DLD1 (cell line): ENCODE measurements around the gene HSPA12B.

ENCODE experiments used
- in situ Hi-C: cut with HindIII; loops from 2 replicates; pipeline ENCODE4 v1.10.0; 2017; ENCODE audit warnings: low sequenced_read_pairs

Gene HSPA12B

DNA sequence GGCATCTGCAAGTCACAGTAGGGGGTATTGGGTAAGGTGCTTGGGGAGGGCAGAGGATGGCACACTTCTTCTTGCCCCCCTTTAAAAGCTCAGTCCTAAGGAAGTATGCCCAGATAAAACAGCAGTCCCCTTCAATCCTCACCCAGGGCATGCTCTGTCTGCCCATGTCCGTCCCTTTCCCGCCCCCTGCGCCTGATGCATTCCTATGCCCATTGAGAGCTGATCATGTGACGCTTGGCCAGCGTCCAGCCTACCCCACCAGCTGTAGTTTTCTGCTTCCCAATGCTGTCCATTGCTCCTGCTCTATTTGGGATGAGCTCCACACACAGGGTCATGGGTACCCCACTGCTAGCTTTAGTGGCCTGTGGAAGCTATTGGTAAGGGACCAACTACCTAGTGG is 28.4 kb upstream of the HSPA12B start:
- in situ Hi-C loops, result no loop called here

GRCh38 chr20:3705491-3705969 is 27.0 kb upstream of the HSPA12B start:
- in situ Hi-C loops, result no loop called here

DNA sequence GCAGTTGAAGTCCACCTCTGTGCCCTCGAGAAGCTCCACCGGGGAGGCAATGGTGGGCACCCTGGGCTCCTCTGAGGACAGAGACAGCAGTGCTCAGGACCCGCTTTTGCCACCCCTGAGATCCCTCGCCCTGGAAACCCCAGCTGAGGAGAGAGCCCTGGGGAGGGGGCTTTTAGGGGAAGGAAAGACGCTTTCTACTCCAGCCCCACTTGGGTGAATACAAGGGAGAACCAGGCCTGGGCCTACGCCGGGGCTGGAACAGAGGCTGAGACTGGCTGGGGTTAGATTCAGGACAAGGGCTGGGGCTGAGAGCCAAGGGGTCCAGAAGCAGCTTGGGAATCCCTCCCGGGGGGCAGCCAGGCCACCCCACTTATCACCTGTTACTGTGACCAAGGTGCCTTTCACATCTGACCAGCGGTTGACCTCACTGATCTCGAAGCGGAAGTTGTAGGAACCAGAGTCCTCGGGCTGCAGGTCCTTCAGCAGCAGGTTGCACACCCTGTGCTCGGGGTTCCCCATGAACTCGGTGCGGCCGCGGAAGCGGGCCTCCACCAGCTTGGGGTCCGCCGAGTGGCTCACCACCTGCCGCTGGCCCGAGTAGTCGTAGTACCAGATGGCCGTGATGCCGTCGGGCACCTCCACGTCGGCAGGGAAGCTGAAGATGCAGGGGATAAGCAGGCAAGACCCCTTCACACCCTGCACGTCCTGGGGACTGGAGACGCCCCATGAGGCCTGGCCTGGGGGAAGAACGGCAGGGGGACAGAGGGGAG is 26.3 kb upstream of the HSPA12B start:
- in situ Hi-C loops, result no loop called here

DNA sequence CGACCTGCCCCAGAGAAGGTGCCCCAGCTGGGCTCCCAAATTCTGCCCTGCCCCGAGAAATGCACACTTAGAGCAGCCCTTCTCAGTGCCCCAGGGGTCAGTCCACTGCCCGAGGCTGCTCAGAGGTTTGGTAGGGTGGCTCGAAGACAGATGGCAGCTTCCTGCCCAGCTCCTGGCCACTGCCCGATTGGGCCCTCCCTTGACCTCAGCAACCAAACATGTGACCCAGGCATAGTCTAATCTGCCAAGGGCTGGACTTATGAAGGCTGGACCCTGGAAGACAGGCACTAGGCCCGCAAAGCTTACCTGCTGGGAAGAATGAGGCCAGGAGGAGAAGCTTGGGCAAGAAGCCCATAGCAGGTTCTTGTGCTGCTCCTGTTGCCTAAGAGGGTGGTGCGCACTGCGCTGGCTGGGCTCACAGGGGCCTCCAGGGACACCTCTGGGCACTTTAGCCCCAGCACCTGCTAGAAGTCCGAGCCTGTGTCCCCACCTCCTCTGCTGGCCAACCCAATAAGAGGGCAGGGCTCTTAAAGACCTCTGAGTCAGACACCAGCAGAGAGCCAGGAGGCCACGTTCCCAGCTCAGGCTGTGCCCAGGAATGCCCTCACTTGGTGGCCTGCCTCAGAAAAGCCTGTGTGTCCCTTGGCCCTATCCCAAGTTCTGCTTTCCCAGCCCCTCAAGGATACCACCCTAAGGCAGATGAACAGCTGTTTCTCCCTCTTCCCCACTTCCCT is 25.5 kb upstream of the HSPA12B start:
- in situ Hi-C loops, result no loop called here

DNA sequence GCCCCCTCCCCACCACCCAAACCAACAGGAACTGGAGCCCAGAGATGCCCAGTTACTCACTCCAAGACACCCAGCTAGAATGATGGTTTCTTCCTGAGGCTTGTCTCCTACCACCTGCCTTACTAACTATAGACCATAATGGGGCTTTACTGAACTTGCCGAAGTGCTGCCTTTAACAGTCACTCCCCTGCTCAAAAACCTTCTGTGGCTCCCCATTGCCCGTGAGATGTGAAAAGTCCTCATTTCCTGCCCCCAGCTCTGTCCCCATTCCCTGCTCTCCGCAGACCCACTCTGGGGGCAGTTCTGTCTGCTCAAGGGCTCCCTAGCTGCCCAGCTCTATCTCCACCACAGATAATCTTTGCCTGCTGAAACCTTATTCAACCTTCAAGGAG is 25.0 kb upstream of the HSPA12B start:
- in situ Hi-C loops, result no loop called here

DNA sequence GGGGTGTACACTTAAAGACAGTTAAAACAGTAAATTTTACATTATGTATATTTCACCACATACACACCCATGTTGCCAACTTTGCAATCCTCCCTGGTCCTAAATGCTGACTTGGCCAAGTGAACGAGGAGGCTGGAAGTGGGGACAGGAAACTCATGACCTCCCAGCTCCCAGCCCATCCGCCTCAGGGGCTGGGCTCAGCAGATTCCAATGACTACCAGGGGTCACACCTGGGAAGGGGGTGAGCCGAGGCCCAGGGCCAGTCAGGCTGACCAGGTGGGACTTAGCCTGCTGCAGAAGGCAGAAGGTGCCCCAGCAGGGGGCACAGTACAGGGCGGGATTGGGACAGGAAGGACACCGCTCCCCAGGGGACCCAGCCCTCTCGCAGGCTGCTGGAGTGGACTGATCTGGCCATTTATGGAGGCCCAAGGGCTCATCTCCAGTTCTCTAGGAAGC is 22.4 kb upstream of the HSPA12B start:
- in situ Hi-C loops, result no loop called here

DNA sequence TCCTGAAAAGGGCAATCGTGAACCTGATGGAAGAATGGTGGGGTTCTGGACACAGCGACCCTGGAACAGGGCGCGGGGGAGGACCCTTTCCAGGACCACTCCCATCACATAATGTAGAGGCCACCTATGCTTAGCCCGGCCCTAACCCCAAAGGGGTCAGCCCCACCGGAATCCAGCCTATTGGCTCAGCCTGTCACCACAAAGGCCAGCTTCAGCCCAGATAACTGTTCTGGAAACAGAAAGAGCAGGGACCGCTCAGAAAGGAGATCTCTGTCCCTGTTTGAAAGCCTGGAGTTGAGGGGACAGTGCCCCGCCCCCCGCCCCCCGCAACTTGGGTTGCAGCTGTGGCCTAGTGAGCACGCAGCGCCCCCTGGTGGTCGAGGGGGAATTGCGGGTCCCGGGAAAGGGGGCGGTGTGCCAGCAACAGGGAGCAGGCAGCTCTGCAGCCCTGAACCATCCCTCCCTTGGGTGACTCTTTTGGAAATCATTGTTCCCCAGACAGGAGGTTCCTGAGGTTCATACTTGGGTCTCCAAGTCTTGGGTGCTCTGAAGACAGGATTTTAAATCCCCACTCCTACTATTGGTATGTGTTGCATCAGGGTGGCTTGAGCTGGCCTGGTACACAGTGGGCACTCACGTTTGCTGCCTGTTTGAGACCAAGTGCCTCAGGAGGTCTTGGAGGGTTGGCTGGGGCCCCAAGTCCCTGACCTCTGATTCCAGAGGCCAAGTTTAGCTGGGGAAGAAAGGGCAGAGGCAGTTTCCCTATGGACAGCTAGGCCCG is 21.6 kb upstream of the HSPA12B start:
- in situ Hi-C loops, result no loop called here

DNA sequence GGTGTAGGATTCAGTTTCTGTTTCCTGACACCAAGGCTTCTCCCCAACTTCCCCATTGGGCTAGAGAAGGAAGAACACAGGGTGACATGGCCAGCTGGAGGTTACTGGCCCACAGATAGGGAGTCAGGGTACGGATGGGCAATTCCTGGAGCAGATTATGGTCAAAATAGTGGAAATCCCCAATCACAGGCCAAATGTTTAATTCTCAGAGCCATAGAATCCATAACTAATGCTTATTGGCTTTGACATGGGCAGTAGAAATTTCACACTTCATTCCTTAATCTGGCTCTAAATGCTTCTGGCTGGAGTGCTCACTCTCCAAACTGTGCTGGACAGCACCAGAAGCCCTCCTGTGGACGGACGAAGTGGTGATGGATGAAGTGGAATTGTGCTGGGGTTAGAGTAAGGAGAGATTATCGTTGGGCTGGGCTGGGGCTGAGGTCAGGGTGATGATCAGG is 21.0 kb upstream of the HSPA12B start:
- in situ Hi-C loops, result no loop called here

DNA sequence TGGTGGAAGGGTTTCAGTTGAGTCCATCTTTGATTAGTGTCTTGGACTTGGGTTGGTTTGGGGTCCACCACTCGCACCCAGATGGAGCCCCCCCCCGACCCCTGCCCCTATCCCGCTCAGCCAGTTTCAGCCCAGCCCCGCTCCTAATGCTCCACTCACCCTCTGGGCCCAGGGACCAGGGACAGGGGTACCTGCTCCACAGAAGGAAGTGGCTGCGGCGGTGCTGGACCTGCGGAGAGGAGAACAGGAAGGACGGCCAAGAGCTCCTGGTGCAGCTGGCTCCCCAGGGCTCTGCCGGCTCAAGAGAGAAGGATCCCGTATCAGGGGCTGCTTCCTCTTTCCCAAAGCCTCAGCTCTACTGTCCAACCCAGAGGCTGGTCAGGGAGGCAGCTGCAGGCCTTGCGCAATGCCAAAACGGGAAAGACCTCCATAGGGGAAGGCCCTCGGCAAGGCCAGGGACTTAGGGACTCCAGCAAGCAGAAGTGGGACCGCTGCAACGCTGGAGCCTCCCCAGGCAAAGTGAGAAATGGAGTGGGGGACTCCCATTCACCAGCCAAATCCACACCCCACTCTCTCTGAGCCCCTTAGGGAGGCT is 20.1 kb upstream of the HSPA12B start, which contains the start of gene SIGLEC1:
SIGLEC1 (minus strand) TSS at position 322 of the 595 bp plus-strand sequence. CDS start 5,472 bp downstream, outside the sequence.
- in situ Hi-C loops, result no loop called here

DNA sequence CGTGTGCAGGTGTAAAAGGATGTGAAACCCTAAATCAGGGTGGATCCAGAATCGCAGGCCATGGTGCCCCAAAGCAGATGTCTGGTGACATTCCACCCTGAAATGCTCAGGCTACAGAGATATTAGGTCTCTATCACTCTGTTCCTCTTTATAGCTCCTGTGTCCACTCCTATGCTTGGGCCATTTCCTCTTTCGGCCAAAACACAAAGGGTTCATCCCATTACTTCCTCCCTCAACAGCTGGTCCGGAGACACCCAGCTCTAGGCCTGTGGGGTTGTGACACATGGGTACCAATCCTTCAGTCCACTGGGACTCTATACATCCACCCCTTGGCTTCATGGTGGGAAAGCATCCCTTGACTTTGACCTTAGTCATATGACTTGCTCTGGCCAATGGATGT is 18.4 kb upstream of the HSPA12B start:
- in situ Hi-C loops, result no loop called here

DNA sequence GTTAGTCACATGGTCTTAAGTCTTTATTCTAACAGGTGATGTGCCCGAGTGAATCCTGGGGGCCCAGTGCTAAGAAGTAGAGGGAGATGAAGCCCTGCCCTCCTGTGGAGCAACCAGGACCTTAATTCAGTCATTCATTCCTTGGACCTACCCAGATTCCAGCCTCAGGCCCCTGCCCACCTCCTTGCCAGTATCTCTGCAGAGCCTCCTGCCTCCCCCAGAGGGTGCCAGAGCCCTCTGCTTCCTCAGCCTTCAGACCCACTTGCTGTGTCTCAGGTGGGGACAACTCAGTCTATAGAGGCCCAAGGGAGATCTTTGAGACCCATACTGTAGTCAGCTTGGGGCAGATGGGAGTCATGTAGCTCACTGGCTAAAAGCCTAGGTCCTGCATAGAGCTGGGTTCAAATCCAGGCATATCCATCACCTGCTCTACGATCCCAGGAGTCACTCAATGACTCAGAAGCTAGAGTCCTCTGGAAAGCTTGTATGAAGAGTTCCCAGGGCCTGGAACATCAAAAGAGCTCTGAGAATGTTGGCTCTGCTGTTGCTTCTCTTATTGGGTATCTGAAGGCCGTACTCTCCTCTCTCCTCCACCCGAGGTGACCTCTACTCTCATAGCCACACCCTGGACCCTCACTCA is 16.2 kb upstream of the HSPA12B start:
- in situ Hi-C loops, result no loop called here

- in situ Hi-C loops, result no loop called here
Observed at GRCh38 chr20:3719046-3719445, 13.4 kb upstream of the HSPA12B start.

DNA sequence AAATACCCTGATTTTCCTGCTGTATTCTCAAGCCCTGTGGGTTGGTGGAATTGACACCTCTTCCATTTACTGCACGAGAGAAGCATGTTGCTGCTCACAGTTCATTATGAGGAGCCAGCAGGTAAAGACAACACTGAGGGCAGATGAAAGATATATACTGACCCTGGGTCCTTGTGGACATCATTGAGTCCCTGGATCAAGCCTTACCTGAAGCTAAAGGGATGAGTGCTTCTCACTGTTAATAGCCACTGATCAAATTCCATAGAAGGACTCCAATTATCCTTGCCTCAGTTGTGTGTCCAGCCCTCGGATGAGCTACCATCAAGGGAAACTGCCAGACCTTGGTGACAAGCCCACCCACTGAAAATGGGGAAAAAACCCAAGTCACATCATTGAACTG is 12.4 kb upstream of the HSPA12B start:
- in situ Hi-C loops, result no loop called here

DNA sequence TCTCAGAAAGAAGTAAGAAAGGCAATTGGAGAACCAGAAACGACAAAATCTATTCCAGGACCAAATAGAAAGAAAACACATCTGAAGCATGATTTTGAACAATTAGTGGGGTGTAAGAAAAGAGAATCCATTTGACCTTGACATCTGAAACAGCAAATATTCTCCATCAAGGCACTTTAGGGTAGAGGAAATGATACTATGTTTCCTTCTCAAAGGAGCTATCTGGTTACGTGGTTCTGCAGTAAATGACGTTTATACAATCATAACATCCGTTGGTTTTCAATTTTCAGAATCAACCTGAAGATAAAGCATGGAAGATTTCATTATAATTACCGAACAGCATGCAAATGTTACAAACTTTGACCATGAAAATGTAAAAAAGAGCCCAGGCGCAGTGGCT is 11.9 kb upstream of the HSPA12B start:
- in situ Hi-C loops, result no loop called here

DNA sequence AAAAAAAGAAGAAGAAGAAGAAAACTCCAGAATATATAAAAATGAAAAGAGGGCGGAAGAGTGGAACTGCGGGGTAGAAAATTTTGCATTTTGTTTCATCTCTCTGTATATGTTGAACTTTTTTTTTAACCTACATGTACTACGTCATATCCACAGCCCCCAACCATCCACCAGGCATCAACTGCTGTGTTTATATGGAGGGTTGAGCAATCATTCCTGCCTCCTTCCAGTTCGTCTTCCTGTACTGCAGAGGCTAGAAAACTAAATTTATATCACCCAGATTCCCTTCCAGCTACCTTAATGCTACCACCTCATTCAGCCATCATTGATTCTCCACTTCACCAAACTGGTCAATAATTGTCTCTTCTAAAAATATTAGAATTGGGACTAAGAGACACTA is 10.6 kb upstream of the HSPA12B start:
- in situ Hi-C loops, result no loop called here

DNA sequence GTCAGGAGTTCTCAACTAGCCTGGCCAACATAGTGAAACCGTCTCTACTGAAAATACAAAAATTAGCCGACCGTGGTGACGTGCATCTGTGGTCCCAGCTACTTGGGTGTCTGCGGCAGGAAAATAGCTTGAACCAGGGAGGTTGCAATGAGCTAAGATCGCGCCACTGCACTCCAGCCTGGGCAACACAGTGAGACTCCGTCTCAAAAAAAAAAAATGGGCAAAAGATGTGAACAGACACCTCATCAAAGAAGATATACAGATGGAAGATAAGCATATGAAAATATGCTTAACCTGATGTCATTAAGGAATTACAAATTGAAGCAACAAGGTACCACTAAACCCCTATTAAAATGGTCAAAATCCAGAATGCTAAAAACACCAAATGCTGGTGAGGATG is 9.2 kb upstream of the HSPA12B start:
- in situ Hi-C loops, result no loop called here

DNA sequence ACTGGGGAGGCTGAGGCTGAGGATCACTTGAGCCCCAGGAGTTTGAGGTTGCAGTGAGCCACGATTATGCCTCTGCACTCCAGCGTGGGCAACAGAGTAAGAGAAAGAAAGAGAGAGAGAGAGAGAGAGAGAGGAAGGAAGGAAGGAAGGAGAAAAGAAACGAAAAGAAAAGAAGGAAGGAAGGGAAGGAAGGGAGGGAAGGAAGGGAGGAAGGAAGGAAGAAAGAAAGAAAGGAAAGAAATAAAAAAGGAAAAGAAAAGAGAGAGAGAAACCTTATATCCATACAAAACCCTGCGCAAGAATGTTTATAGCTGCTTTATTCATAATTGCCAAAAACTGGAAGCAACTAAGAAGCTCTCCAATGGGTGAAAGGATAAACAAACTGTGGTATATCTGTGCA is 8.1 kb upstream of the HSPA12B start:
- in situ Hi-C loops, result no loop called here

- in situ Hi-C loops, result loop anchor here (25.0 kb wide), 1 partner anchor 90 kb away; no protein-coding TSS in a partner anchor
Observed at GRCh38 chr20:3727401-3728021, 5.0 kb upstream of the HSPA12B start.

- in situ Hi-C loops, result loop anchor here (25.0 kb wide), 1 partner anchor 91 kb away; no protein-coding TSS in a partner anchor
Observed at GRCh38 chr20:3728354-3728753, 4.1 kb upstream of the HSPA12B start.

DNA sequence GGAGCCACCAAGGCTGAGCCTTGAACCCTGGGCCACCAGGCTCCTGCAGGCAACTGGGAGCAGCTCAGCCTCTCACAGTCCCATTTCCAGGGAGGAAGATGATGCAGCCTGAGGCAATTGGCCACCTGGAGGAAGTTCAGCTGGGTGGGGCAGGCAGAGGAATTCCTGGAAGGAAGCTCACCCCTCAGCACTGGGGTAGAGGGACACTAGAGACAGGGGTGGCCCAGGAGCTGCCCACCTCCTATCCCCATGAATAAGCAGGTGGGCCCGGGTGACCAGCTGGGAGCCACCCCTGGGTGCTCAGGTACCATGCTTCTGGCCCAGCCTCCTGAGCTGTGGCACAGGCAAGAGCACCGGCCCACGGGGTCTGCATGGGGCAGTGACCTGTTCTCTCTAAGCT is 3.6 kb upstream of the HSPA12B start:
- in situ Hi-C loops, result loop anchor here (25.0 kb wide), 1 partner anchor 92 kb away; no protein-coding TSS in a partner anchor
